CD4-positive, alpha-beta memory T cell (primary cell): ENCODE measurements around the gene OBP2A. TPM values are rescaled to one million over a fixed set of nuclear protein-coding genes. Genes with fewer than 3 reads are reported as not detected.
"Not testable (repeated sequence)": the region's sequence is repeated elsewhere in the genome, so short reads cannot be mapped to it uniquely, and the experiment has no call there.

Experiments
- CTCF ChIA-PET: fragments of 350-600 bp; sonication (Branson Sonifier 250); formaldehyde crosslinking; loops from one replicate; lab custom pipeline; 2021; ENCODE audit warnings: inconsistent platforms; ENCODE audit not compliant: partially characterized antibody; lab: Charles Lee
- POLR2A ChIA-PET: fragments of 350-600 bp; sonication (Branson Sonifier 250); formaldehyde crosslinking; loops from one replicate; lab custom pipeline; 2021; ENCODE audit not compliant: partially characterized antibody; lab: Charles Lee
- DNase-seq, 5 donors: peaks; one replicate each; pipeline versions ENCODE4 v3.0.0 to v3.0.0-alpha.2; 2020 to 2022; ENCODE audit warnings: mixed read lengths in 1 of 5
- H3K27ac ChIP-seq: one replicate; pipeline ENCODE4 v1.7.0; 2013; ENCODE audit warnings: low read depth, low read length
- H3K27me3 ChIP-seq: 2 replicates; pipeline ENCODE4 v1.7.0; 2013; ENCODE audit warnings: mild to moderate bottlenecking, low read length, moderate library complexity; ENCODE audit not compliant: insufficient read depth
- H3K36me3 ChIP-seq: 2 replicates; pipeline ENCODE4 v1.7.0; 2013; ENCODE audit warnings: mild to moderate bottlenecking, low read length, moderate library complexity; ENCODE audit not compliant: insufficient read depth
- H3K4me1 ChIP-seq: 2 replicates; pipeline ENCODE4 v1.7.0; 2013; ENCODE audit warnings: mild to moderate bottlenecking, low read length, moderate library complexity; ENCODE audit not compliant: insufficient read depth
- H3K4me3 ChIP-seq, 2 donors: one replicate each; pipeline ENCODE4 v1.7.0; 2013; ENCODE audit warnings: low read length in 2 of 2, mild to moderate bottlenecking in 1 of 2
- H3K9me3 ChIP-seq, 2 donors: one replicate each; pipeline ENCODE4 v1.7.0; 2013; ENCODE audit warnings: low read length in 2 of 2, control low read depth in 1 of 2; ENCODE audit not compliant: control insufficient read depth in 1 of 2
- H3K27ac Mint-ChIP-seq, 7 donors: one replicate each; pipeline ENCODE4 v1.8.0; 2020 to 2021; ENCODE audit warnings: mixed read lengths in 7 of 7, mild to moderate bottlenecking in 6 of 7, inconsistent platforms in 3 of 7, moderate library complexity in 3 of 7
- H3K27me3 Mint-ChIP-seq, 2 donors: one replicate each; pipeline ENCODE4 v1.8.0; 2020 to 2021; ENCODE audit warnings: mixed read lengths in 2 of 2
- H3K36me3 Mint-ChIP-seq, 2 donors: one replicate each; pipeline ENCODE4 v1.8.0; 2020 to 2021; ENCODE audit warnings: mixed read lengths in 2 of 2, inconsistent platforms in 1 of 2, mild to moderate bottlenecking in 1 of 2
- H3K4me1 Mint-ChIP-seq, 4 donors: one replicate each; pipeline ENCODE4 v1.8.0; 2020 to 2021; ENCODE audit warnings: mixed read lengths in 4 of 4, mild to moderate bottlenecking in 1 of 4
- H3K4me3 Mint-ChIP-seq, 8 donors: one replicate each; pipeline ENCODE4 v1.8.0; 2020 to 2021; ENCODE audit warnings: mixed read lengths in 8 of 8, mild to moderate bottlenecking in 7 of 8, moderate library complexity in 6 of 8, inconsistent platforms in 3 of 8
- H3K9me3 Mint-ChIP-seq, 8 donors: one replicate each; pipeline ENCODE4 v1.8.0; 2020 to 2021; ENCODE audit warnings: mixed read lengths in 8 of 8, mild to moderate bottlenecking in 5 of 8, inconsistent platforms in 3 of 8, moderate library complexity in 1 of 8
- intact Hi-C: fragments of 100-400 bp; cut with micrococcal nuclease; formaldehyde crosslinking; loops from one replicate; pipeline ENCODE4 v1.15.1; 2023
- polyA plus RNA-seq, 2 donors: library from polyadenylated mRNA; unstranded; fragments of 300-500 nt; fragmentation: Illumina TruSeq; gene quantifications; one replicate each; pipeline ENCODE4 v1.2.3, GENCODE V29; 2021
- total RNA-seq, 2 experiments: library from RNA; stranded (reverse); gene quantifications; one replicate each; pipeline ENCODE4 v1.2.3, GENCODE V29; 2021

OBP2A gene
- total and polyA plus RNA-seq, 4 experiments from 2014 or later: not detected

GRCh38 chr9:135524130-135524861 lies 21.6 kb upstream of the OBP2A start:
- POLR2A ChIA-PET: no interaction called here
- Histone ChIP-seq H3K4me1 (no peaks in the 10 kb centered on the region), H3K36me3 (no peaks in the 10 kb centered on the region), H3K27me3 (no peaks in the 10 kb centered on the region), H3K27ac (no peak overlapping the region), H3K4me3 (no peak overlapping the region), H3K9me3 (no peaks in the 10 kb centered on the region)
- Mint-ChIP-seq H3K4me3 (no peak overlapping the region), H3K27me3 (peaks cover 3 to 4% of the 10 kb centered on the region in 2 donors), H3K27ac (no peak overlapping the region), H3K36me3 (no peaks in the 10 kb centered on the region), H3K9me3 (no peaks in the 10 kb centered on the region), H3K4me1 (peaks cover 0 to 3% (median under 1%) of the 10 kb centered on the region in 4 donors)
- CTCF ChIA-PET: no interaction called here
- DNase-seq: no peak
- intact Hi-C loops: no loop called here

GRCh38 chr9:135525241-135526088 lies 20.5 kb upstream of the OBP2A start:
- H3K27me3 ChIP-seq: no peaks in the 10 kb centered on the region
- Mint-ChIP-seq H3K4me1 (peaks cover 0 to 6% (median 2%) of the 10 kb centered on the region in 4 donors), H3K4me3 (no peak overlapping the region), H3K36me3 (no peaks in the 10 kb centered on the region), H3K27ac (no peak overlapping the region), H3K9me3 (no peaks in the 10 kb centered on the region), H3K27me3 (peaks cover 2 to 5% of the 10 kb centered on the region in 2 donors)
- H3K9me3 ChIP-seq: no peaks in the 10 kb centered on the region
- CTCF ChIA-PET: no interaction called here
- intact Hi-C loops: no loop called here
- DNase-seq: no peak
- POLR2A ChIA-PET: no interaction called here
- H3K36me3 ChIP-seq: no peaks in the 10 kb centered on the region
- H3K27ac ChIP-seq: no peak overlapping the region
- H3K4me1 ChIP-seq: no peaks in the 10 kb centered on the region
- no peak overlapping the region for H3K4me3 ChIP-seq

GRCh38 chr9:135526089-135526729 lies 19.7 kb upstream of the OBP2A start:
- POLR2A ChIA-PET: no interaction called here

DNA sequence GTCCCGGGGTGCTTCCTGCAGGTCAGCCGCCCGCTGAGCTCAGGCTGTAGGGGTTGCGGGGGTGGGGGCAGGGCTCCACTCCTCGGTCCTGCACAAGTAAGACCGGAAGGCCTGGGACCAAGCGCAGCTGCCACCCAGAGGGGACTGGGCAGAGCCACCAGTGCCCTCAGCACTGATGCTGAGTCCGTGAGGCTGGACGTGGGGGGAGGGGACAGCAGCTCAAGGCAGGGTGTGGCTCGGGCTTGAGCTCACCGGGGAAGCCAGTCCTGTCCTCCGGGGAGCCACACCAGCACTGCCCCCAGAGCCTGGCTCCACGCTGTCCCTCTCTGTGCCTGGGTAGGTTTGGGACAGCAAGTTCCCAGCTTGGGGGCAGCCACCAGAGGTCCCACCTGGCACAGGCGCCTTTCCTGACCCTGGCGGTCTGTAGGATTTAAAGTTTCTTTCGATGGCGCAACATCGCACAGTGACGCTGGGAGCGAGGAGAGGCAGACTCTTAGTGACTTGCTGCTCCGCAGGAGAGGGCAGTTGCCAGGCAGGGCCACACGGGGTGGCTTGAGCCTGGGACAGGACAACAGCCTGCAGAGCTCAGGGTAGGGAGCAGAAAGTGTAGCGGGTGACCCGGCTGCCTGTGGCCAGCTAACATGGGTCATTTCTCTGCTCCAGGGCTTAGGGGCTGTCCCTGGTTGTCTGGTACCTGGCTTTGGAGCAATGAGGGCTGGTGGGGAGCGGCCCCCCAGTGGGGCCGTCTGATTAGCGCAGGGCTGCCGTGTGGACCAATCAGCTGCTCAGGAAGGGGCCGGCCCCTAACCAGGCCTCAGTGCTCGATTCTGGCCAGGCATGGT lies 19.0 kb upstream of the OBP2A start:
- ChIA-PET POLR2A (no interaction called here), CTCF (no interaction called here)
- Histone ChIP-seq H3K36me3 (no peaks in the 10 kb centered on the region), H3K4me1 (no peaks in the 10 kb centered on the region), H3K27ac (no peak overlapping the region), H3K4me3 (no peak overlapping the region), H3K27me3 (no peaks in the 10 kb centered on the region), H3K9me3 (no peaks in the 10 kb centered on the region)
- Mint-ChIP-seq H3K36me3 (no peaks in the 10 kb centered on the region), H3K27ac (no peak overlapping the region), H3K4me1 (peaks cover 0 to 6% (median 2%) of the 10 kb centered on the region in 4 donors), H3K4me3 (no peak overlapping the region), H3K9me3 (no peaks in the 10 kb centered on the region), H3K27me3 (peaks cover 6 to 13% of the 10 kb centered on the region in 2 donors)
- intact Hi-C loops: no loop called here
- DNase-seq: no peak

More at GRCh38 chr9:135526089-135526729, 19.7 kb upstream of the OBP2A start:
- Mint-ChIP-seq H3K27me3 (peaks cover 3 to 8% of the 10 kb centered on the region in 2 donors), H3K36me3 (no peaks in the 10 kb centered on the region), H3K4me3 (no peak overlapping the region), H3K27ac (no peak overlapping the region), H3K9me3 (no peaks in the 10 kb centered on the region), H3K4me1 (peaks cover 0 to 6% (median 2%) of the 10 kb centered on the region in 4 donors)
- CTCF ChIA-PET: no interaction called here
- no peaks in the 10 kb centered on the region for H3K27me3 ChIP-seq
- no peak overlapping the region for H3K4me3 ChIP-seq
- H3K4me1 ChIP-seq: no peaks in the 10 kb centered on the region
- no peak overlapping the region for H3K27ac ChIP-seq
- no peaks in the 10 kb centered on the region for H3K36me3 ChIP-seq
- intact Hi-C loops: no loop called here
- DNase-seq: no peak
- H3K9me3 ChIP-seq: no peaks in the 10 kb centered on the region

- H3K27me3 Mint-ChIP-seq: peaks cover 8 to 15% of the 10 kb centered on the region in 2 donors
- H3K4me1 Mint-ChIP-seq, CTCF ChIA-PET, H3K36me3 Mint-ChIP-seq, DNase-seq, H3K27ac ChIP-seq, H3K4me3 ChIP-seq, H3K27ac Mint-ChIP-seq, H3K4me1 ChIP-seq, H3K9me3 Mint-ChIP-seq, H3K9me3 ChIP-seq, H3K4me3 Mint-ChIP-seq, intact Hi-C loops, POLR2A ChIA-PET, H3K36me3 ChIP-seq, H3K27me3 ChIP-seq: not testable (repeated sequence)
These were observed 17.0 kb upstream of the OBP2A start for GRCh38 chr9:135528842-135529435.

GRCh38 chr9:135530146-135530545 lies 15.8 kb upstream of the OBP2A start:
- Mint-ChIP-seq H3K27me3 (peaks cover 17 to 21% of the 10 kb centered on the region in 2 donors), H3K4me1 (peaks cover 0 to 6% (median 2%) of the 10 kb centered on the region in 4 donors), H3K36me3 (no peaks in the 10 kb centered on the region), H3K9me3 (no peaks in the 10 kb centered on the region), H3K27ac (peak overlapping the region in 1 of 7 donors; percentile 31), H3K4me3 (peak overlapping the region in 1 of 8 donors; percentile 5)
- Histone ChIP-seq H3K4me3 (no peak overlapping the region), H3K27ac (no peak overlapping the region), H3K27me3 (no peaks in the 10 kb centered on the region), H3K9me3 (no peaks in the 10 kb centered on the region), H3K36me3 (no peaks in the 10 kb centered on the region), H3K4me1 (no peaks in the 10 kb centered on the region)
- ChIA-PET CTCF (no interaction called here), POLR2A (no interaction called here)
- DNase-seq: no peak
- intact Hi-C loops: no loop called here
